HG02870 (cell line): ENCODE measurements around the gene TLR9.

ENCODE experiments used
- ATAC-seq: cut with Tn5 transposase; IDR thresholded peaks from one replicate; pipeline ENCODE4 v1.9.1; 2021; ENCODE audit warnings: mild to moderate bottlenecking, moderate library complexity; ENCODE audit not compliant: unreplicated experiment

Gene TLR9

GRCh38 chr3:52248165-52248541 is 22.7 kb upstream of the TLR9 start:
- ATAC-seq, result no peak

GRCh38 chr3:52247409-52248164 is 22.1 kb upstream of the TLR9 start:
- ATAC-seq, result no peak

- ATAC-seq, result no peak
Observed at GRCh38 chr3:52246728-52247408, 21.4 kb upstream of the TLR9 start.

GRCh38 chr3:52246264-52246620 is 20.8 kb upstream of the TLR9 start:
- no peak for ATAC-seq

- no peak for ATAC-seq
Observed at GRCh38 chr3:52245322-52246263, 20.1 kb upstream of the TLR9 start, which contains the start of gene PPM1M. TSS of gene PPM1M (plus strand) at chr3:52245759. CDS start at chr3:52245825, 66 bp downstream.

- ATAC-seq, result peak; percentile 41
Observed at GRCh38 chr3:52243791-52244628, 18.6 kb upstream of the TLR9 start.

- ATAC-seq, result no peak
Observed at GRCh38 chr3:52242039-52242438, 16.6 kb upstream of the TLR9 start.

- no peak for ATAC-seq
Observed at GRCh38 chr3:52240886-52241370, 15.5 kb upstream of the TLR9 start.

- ATAC-seq, result no peak
Observed at GRCh38 chr3:52240059-52240885, 14.8 kb upstream of the TLR9 start.

- peak; percentile 65 for ATAC-seq
Observed at GRCh38 chr3:52238761-52239701, 13.6 kb upstream of the TLR9 start, which contains the start of gene TWF2. TSS of gene TWF2 (minus strand) at chr3:52239158. CDS start at chr3:52239016, 142 bp downstream.

GRCh38 chr3:52238193-52238760 is 12.8 kb upstream of the TLR9 start:
- ATAC-seq, result no peak

- no peak for ATAC-seq
Observed at GRCh38 chr3:52237657-52238172, 12.3 kb upstream of the TLR9 start.

GRCh38 chr3:52237006-52237656 is 11.7 kb upstream of the TLR9 start:
- no peak for ATAC-seq

GRCh38 chr3:52236424-52236886 is 11.0 kb upstream of the TLR9 start:
- ATAC-seq, result no peak

GRCh38 chr3:52234516-52235447 is 9.3 kb upstream of the TLR9 start:
- no peak for ATAC-seq

- ATAC-seq, result no peak
Observed at GRCh38 chr3:52233968-52234367, 8.5 kb upstream of the TLR9 start.
